ENCODE results near the gene ABLIM1.

Gene ABLIM1

DNA sequence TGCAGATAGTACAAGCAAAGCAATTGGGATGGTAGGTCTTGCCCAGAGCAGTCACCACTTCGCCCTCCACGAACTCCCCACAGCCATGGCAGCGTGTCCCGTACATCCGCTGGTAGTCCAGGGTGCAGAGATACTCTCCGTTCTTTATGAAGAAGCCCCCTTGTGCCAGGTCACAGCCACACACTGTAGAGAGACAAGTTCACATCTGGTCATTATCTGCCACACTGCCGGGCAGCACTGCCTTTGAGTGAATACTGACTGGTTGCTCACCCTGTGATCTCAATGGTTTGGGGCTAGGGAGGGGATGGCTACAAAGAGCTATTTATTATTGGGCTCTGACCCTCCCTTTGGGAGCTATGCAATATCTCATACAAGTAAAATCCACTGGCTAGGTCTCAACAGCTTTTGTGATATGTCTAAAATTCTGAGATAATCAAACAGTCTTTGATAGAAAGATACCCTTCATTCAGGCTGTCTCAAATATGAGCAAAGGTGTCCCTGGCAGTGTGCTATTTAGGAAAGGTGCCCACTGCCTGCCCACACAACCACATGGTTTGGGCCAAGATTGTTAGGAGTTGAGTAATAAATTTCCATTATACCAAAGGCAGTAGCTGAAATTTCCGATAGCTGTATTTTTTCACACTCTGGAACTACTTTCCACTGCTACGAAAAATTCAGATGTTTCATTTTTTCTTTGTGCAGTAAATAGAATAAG lies 82.5 kb downstream of the ABLIM1 start:
- no peak for DNase-seq

DNA sequence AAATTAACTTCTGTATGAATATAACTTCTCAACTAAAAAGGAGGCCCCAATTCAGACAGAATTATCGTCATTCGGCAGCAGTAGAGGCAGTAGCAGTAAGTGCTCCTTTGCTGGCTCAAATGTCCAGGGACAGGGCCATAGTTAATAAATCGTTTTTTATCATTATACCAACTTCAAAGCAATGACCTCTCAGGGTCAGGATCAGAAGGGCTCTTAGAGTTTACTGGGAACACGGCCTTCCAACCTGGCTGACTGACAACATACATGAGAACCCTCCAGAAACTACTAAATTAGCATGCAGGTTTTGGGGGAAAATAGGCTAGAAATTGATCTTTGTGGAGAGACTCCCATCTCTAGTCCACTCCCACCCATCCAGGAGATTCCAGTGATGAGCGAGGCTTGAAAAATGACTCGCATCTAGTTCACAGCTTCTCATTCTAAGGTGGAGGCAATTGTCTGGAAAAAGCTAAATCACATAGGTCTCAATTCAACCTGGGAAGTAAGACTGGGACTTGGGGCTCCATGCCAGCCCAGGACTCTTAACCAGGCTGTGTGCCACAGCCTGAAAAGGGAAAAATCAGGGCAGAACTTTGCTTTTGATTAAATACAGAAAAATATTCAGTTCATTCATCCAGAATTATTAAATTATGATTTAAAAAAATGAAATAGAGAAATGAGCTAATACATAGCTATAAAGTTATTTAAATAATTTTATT lies 84.6 kb downstream of the ABLIM1 start:
- DNase-seq, result no peak

DNA sequence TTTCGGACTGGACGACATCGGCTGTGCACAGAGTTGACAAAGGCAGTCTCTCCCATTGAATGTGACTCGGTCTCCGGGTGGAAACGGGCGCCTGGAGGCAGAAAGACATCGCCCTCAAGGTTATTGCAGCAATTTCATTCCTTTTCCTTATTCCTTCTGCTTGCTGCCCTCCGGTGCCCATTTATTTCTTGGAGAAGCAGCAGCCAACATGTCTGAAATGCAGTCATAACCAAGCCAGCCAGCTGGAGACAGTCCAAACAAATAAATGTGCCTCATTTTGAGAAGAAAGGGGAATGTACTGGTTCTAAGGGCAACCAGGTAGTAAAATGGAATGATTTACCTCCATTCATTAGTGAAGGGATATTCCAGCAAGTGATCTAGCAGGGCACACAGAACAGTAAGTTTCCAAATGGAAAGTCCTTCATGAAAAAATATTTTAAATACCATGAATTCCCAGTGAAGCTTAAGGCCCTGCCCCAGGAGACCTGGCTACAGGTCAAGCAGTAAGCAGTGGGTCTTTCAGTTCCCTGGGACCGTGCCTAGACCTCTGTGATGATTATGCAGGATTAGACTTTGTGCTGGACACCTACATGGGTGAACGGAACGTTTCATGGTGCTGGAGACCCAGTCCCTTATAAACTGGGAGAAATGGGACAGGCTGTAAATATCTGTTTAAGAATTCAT lies 86.6 kb downstream of the ABLIM1 start:
- no peak for DNase-seq

DNA sequence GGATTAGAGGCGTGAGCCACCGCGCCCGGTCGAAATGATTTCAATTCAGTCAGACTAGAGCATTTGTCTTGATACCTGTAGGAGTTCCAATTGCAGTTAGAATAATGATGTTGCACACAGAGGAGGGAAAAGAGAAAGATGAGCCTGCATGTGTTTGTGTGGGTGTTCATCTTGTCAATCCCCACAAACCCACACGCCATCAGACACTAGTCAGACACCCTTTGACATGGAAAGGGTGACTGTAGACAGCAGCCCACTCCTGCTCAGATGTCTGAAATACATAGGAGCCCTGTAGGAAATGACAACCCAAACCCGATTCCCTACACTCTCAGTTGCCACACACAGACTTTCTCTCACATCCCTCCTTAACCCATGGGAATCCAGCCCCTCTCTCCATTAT lies 92.0 kb downstream of the ABLIM1 start:
- DNase-seq, result no peak

DNA sequence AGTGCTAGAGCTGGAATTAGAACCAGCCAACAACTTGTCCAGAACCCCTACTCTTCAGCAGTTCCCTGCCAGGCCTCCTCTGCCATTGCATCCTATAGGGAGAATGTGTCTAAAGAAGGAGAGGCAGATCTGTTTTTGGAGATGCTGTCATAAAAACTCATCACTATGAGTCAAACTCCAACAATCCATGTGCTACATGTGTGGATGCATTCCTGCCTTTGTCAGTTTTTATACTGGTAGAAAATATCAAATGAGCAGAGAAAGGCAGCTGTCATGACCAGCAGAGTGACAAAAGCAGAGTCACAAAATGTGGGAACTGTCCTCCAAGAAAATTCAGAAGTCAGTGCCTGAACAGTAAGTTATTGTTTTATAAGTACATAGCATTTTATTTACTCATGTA lies 93.0 kb downstream of the ABLIM1 start:
- no peak for DNase-seq

DNA sequence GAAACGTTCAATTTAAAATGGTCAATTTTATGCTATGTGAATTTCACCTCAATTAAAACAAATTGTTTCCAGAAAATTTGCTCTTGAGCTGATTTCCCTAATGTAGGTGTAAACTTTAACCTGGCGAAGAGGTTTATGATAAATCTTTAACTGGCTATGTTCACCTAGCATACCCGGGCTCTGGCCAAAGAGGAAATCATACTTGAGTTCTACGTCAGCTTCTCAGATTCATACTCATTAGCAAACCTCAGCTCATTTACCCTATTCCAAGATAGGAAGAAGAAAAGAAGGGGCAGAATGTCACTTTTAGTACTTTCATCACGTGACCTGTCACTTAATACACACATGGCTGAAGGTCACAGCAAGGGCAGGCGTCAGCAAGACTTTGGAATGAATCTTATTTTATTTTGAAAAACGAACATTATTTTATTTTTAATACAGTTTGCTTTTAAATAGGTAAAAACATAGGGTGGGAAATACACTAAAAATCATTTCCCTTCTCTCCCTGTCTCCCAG lies 97.0 kb downstream of the ABLIM1 start:
- DNase-seq, result no peak

DNA sequence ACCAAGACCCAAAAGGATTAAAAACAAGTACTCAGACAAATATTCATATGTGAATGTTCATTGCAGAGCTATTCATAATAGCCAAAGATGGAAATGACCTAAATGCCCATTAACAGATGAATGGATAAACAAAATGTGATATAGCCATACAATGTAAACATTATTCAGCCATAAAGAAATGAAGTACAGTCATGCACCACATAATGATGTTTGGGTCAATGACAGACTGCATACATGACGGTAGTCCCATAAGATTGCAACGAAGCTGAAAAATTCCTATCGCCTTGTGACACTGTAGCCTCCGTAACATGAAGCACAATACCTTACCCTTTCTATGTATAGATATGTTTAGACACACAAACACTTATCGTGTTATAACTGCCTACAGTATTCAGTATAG lies 97.9 kb downstream of the ABLIM1 start:
- no peak for DNase-seq

DNA sequence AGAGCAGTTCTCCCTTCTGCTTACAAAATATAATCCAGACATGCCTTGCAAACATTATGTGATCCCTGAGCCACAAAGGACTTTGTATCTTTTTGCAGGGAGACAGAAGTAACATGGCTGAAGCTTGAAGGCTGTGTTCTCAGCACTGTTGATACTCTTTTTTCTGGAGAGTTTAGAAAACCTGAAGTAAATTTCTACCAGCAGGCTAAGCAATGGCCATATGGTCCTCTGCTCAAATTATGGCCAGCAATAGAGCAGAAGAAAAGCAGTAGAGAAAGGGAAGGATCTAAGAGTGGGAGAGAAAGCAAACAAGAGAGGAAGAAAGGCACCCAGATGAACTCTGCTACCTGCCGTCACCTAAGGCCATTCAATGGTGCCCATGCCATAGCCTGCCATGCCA lies 98.4 kb downstream of the ABLIM1 start:
- no peak for DNase-seq

DNA sequence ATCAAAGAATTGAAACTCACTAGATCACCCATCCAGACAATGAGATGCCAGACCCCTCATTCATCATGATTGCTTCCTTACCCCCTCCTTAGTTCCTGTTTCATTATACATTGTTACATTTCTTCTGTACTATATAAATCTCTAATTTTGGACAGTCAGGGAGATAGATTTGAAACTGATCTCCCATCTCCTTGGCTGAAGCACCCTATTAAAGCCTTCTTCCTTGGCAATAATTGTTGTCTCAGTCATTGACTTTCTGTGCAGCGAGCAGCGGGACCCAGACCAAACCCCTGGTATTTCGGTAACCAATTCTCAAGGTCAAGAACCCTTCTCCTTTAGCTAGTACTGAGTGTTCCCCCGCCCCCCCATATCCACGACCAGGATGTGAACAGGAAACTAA lies 100.2 kb downstream of the ABLIM1 start:
- DNase-seq, result no peak

DNA sequence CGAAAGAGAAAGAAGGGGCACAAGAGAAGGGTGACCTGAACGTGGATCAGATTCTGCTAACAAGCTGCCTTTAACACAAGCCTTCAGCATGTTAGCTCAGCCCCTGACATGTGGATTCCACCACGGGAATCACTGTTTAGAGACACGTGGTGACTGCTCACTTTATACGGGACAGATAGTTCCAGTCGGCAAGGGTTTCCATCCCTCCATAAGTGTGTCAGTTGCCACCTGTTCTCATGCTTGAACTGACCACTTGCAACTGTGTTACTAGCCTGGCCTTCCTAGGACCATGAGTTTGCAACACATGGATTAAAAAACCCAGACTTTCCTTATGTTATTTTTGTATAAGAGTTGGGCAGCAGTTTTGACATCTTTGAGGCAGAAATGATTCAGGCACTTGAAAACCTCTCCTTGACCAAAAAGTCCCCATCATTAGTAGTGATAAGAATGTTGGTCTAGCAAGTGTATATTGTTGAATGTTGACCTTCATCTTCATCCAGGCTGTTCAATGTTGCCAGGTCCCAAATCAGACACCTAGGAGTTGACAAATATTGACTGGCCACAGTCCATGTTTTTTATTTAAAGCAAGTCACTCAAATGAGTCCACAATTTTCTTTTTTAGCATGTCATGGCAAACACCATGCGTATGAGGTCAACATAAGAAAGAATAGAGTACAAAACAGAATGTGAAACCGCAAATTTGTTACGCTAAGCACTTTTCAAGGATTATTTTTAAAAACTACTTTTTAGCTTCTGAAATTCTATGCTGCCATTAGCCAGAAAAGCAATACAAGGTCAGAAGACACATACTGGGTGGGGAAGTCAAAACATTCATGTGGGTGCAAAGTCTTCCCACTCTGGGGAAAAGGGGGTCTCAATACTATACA lies 101.6 kb downstream of the ABLIM1 start:
- no peak for DNase-seq

DNA sequence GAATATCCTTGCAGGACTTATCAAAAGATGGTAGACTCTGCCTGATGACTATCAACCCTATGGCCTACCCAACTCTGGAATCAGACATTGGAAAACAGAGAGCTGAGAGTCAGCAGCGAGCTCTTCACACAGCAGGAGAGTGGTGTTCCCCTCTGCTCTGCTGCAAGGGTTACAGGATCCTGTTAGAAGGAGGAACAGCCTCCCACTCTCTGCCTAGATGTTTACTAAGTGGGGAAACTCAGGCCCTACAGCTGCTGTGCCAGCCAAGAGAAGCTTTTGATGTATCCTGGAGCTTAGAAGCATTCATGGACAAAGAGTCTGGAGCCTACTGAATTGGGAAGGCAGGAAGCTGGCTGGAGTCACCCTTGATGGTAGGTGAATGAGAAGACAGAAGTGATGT lies 104.6 kb downstream of the ABLIM1 start:
- DNase-seq, result no peak

DNA sequence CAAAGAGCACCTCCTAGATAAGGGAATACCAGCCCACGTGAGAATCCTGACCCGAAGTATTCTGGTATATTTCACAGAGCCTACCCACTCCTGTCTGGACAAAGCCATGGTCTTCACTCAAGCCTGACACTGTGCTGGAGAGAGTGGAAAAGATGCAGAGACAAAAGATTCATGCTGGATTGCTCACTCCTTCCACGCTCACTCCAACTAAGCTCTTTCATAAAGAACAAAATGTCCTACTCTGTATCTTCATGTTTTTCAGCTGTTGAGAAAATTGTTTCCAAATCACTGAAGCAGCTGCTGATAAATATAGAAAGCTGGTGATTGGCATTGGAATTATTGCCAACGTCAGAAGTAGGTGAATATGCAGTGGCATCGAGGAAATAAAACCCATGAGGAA lies 106.0 kb downstream of the ABLIM1 start:
- no peak for DNase-seq

DNA sequence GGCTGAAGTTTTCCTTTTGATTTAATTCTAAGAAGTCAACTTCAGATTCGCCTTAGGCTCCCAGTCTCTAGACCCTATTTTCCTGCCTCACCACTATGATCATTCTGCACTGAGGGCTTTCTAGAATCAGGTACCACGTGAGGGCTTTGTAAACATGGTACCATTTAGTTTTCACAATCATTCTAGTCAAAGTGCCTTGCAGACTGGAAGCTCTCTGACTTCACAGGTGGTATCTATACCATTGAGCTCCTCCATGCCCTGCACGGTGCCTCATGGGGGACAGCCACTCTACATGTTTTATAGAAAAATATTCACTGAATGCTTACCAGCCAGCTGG lies 106.5 kb downstream of the ABLIM1 start:
- no peak for DNase-seq

DNA sequence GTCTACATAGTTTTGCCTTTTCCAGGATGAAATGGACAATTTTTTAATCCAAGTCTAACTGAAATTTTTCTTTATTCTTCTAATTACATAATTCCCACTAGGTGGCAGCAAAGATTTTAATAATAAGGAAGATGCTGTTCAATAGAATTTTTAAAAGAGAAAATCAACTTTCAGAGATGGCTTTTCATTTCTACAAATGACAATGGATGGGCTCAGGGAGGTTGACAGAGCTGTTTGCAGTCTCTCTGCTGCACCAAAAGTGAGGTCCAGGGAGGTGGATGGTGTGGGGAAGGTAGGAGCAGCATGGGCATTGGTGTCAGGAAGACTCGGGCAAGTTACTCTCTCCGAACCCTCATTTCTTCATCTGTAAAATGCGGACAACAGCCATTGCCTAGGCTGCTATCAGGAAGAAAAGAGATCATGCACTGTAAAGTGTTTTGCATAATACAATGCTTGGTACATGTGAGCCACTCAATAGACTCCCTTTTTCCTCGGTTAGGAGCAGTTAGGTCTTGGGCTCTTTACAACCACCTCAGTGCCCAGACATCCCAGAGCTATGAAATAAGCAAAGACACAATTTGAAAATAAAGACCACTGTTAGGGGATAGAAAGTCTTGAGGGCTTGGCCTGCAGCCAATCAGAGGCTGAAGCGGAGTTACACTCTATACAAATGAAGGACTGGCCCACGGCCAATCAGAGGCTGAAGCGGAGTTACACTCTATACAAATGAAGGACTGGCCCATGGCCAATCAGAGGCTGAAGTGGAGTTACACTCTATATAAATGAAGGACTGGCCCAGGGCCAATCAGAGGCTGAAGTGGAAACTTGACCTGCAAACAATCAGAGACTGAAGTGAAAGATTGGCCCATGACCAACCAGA lies 107.1 kb downstream of the ABLIM1 start:
- peak; percentile 42 for DNase-seq

DNA sequence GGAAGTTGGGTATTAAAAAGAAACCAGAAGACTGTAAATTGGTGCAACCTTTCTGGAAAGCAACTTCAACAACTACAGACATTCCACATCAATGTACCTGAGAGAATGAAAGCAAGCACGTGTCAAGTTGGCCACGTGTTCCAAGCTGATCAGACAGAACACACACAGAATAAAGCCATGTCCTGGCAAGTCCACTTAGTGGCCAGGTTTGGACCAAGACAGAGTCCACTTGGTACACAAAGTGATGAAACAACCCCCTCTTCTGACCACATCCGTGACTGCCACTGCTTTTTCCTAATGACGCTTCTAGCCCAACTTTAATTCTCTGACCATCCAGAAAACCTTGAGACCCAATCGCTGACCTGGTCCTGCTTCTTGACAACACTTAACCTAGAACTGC lies 109.4 kb downstream of the ABLIM1 start:
- DNase-seq, result peak; percentile 0

DNA sequence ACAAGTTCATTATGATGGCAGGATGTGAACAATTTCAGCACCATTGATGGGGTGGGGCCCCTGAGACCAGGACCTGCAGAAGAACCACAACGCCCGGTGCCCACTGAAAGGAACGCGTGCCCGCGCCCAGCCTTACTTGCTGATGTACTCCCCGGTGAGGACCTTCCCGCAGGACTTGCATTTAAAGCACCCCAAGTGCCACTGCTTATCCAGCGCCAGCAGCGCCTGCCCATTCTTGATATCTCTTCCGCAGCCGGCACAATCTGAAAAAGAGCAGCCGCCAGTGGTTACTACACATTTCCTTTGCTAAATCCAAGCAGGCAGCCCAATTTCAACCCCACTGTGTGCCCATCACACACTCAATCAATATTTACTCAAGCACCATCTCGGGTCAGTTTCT lies 110.6 kb downstream of the ABLIM1 start:
- no peak for DNase-seq

DNA sequence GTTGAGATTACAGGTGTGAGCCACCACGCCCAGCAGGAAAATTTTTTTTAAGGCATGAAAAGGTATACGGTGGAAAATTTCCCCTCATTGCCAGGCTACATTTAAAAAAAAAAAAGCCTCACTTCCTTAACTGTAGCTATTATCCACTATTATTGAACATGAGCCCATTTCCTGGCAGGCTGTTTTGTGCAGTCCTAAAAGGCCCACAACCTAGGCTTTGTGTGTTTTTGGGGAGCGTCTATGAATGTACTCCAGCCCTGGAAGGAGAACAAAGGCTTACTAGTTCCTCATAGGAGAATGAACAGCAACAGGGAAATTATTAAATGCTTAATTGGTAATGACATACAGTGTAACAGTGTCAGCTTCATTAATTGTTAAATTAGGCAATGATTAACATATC lies 111.0 kb downstream of the ABLIM1 start:
- DNase-seq, result no peak

DNA sequence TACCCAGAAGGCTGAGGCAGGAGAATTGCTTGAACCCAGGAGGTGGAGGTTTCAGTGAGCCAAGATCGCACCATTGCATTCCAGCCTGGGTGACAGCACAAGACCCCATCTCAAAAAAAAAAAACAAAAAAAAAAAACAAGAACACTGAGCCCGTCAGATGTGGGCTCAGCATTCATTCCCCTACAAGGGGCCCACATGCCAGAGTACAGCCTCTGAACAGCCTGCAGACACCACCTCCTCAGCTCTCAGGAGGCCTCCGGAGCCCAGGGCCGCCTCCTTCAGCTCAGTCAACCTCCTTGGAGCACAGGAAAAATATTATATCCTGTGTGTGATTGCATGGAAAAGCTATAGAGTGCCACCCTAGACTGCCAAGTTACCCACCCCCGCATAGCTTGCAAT lies 112.3 kb downstream of the ABLIM1 start:
- DNase-seq, result no peak

DNA sequence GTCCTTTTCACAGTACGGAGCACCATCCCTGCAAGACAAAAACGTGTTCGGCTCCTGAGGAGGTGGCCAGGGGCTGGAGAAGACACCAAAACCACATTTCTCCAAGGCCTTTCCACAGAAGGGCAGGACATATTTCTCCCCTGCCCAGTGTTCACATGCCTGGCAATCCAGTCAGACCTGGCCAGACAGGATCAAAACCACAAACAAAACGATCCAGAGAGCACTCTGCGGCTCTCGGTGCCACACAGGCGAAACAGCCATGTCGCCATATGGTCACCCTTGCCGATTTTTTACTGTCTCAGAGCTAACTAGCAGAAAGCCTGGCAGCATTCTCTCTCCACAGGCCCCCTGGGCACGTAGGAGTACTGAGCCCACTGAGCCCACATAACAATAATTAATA lies 113.0 kb downstream of the ABLIM1 start:
- no peak for DNase-seq

DNA sequence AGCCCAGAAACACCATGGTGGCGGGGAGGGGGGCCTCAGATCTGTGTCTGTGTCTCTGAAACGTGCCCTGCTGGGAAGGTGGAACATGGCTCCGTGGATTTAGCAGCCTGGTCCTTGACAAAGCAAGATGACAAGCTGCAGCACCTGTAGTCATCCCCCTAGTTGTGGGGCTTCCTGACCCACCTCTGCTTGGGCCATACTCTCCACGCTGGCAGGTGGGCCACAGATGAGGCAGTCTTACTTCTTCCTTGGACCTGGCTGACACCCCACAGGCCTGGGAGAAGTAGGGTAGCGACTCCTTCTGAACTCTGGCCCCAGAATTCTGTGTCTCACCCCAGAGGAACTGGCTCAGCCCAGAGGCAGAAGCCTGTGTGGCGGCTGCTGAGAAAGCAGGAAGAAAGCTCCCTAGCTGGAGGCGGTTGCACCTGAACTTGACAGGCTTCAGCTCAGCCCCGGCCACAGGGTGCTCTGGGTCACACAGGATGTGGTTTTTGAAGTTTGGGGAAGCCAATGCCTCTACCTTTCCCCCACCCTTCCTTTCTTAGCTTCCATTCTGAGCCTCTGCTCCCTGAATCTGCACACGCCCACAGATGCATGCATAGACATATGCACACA lies 113.9 kb downstream of the ABLIM1 start:
- DNase-seq, result no peak

DNA sequence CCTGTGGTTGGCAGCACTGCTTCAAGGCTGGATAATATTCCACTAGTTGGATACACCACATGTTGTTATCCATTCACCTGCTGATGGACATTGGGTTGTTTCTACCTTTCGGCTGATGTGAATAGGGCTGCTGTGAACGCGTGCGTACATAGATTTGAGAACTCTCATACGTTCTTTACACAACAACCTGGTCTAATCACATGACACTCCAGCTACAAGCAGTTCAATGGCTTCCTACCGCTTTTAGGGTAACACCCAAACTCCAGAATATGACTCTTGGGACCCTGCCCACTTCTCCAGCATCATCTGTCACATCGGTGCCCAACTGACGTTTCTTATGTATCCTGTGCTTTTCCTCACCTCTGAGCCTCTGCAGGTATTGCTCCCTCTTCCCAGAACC lies 114.6 kb downstream of the ABLIM1 start:
- DNase-seq, result no peak

DNA sequence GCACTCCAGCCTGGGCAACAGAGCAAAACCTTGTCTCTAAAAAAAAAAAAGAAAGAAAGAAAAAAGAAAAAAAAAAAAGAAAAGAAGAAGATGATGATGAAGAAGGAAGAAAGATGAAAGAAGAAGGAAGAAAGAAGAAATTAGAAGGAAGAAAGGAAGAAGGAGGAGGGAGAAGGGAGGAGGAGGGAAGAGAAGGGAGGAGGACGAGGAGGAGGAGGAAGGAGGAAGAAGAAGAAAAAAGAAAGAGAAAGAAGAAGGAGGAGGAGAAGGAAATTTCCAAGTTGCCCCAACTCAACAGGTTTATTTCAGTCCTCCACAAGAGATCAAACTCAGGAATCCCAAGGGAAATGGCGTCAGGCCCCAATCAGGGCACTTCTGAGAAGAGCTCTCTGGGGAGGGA lies 115.7 kb downstream of the ABLIM1 start:
- DNase-seq, result no peak

Data from NCI-H2227 treated with DMSO at 0.1 percent for 48 hours (cell line).